ENCODE data around the gene TSPYL4. TPM values are rescaled to one million over a fixed set of nuclear protein-coding genes. Genes with fewer than 3 reads are reported as not detected.

Gene TSPYL4
- polyA plus RNA-seq, 3 donors = 57.5 to 63.5 (median 59.8) TPM

- no peak for DNase-seq (ENCODE audit: low read depth in 3 of 3, low spot score in 2 of 3)
Measured at GRCh38 chr6:116234689-116235088, 19.2 kb downstream of the TSPYL4 start.

- peak; percentile 81 to 89 (median 87) for DNase-seq (ENCODE audit: low read depth in 3 of 3, low spot score in 2 of 3)
Measured at GRCh38 chr6:116229287-116229913, 24.5 kb downstream of the TSPYL4 start.

GRCh38 chr6:116223355-116223754 lies 30.5 kb downstream of the TSPYL4 start:
- no peak for DNase-seq (ENCODE audit: low read depth in 3 of 3, low spot score in 2 of 3)

- DNase-seq (ENCODE audit: low read depth in 3 of 3, low spot score in 2 of 3) = no peak
Measured at GRCh38 chr6:116221911-116222310, 32.0 kb downstream of the TSPYL4 start.

- no peak for DNase-seq (ENCODE audit: low read depth in 3 of 3, low spot score in 2 of 3)
Measured at GRCh38 chr6:116221067-116221466, 32.8 kb downstream of the TSPYL4 start.

- no peak for DNase-seq (ENCODE audit: low read depth in 3 of 3, low spot score in 2 of 3)
Measured at GRCh38 chr6:116218866-116219265, 35.0 kb downstream of the TSPYL4 start.

GRCh38 chr6:116218172-116218633 lies 35.7 kb downstream of the TSPYL4 start:
- DNase-seq (ENCODE audit: low read depth in 3 of 3, low spot score in 2 of 3) = no peak

DNA sequence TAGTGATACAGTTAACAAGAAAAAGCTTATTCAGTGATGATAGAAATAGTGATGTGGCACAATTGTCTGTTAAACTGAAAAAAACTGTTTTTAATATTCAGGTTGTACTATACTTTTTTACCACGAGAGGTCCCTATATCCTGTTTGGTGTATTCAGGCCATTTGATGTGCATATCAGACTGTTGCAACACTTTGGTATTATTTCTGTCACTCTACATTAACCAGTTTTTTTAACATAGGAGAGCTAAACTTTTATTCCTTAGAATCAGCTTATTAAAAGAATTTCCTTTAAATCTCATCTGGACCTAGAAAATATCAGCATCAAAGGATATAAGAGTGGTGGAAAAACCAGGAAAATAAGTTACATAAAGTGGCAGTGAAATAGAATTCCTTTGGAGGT lies 36.8 kb downstream of the TSPYL4 start:
- no peak for DNase-seq (ENCODE audit: low read depth in 3 of 3, low spot score in 2 of 3)

DNA sequence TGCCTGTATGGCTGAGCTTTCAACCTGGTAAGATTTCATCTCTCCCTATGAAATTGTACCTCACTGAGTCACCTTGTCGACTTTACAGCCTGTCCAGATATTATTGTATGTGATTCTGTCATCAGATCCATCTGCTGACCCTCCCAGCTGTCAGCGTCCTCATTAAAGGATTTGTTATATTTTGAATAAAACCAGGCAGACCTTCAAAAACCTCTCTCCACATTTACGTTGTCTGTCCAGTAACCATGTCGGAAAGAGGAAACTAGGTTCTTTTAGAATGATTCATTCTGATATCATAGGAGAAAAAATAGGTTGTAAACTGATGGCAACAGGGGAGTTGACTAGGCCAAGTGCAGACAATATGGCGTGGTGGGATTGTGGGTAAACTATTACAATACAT lies 38.5 kb downstream of the TSPYL4 start:
- DNase-seq (ENCODE audit: low read depth in 3 of 3, low spot score in 2 of 3) = no peak

- no peak for DNase-seq (ENCODE audit: low read depth in 3 of 3, low spot score in 2 of 3)
Measured at GRCh38 chr6:116214681-116215080, 39.2 kb downstream of the TSPYL4 start.

DNA sequence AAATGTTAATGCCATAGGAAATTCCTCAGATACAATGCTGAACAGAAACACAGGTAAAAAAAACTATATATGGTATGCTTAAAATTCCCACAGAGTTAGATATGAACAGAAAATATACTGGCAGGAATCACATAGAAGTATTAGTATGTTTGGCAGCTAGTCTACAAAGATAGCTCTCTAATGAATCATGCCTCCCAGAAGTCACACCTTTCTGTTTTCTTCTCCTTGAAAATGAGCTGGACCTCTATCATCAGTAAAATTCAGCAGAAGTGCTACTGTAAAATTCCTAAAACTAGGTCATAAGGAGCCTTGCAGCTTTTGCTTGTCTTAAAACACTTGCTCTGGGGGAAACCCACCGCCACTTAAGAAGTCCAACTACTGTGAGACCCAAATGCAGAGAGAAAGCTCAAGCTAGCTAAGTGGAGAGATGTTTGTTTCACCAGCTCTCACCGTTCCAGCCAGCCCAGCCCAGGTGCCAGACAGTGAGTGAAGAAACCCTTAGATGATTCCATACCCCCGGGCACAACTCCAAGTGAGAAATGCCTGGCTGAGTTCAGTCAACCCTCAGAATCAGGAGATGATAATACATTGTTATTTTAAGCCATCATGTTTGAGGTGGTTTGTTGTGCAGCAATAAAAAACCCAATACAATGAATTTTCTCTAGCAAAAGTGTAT lies 43.0 kb downstream of the TSPYL4 start:
- DNase-seq (ENCODE audit: low read depth in 3 of 3, low spot score in 2 of 3) = no peak

GRCh38 chr6:116210316-116210715 lies 43.6 kb downstream of the TSPYL4 start:
- no peak for DNase-seq (ENCODE audit: low read depth in 3 of 3, low spot score in 2 of 3)

GRCh38 chr6:116208056-116208785 lies 45.7 kb downstream of the TSPYL4 start:
- DNase-seq (ENCODE audit: low read depth in 3 of 3, low spot score in 2 of 3) = no peak

- DNase-seq (ENCODE audit: low read depth in 3 of 3, low spot score in 2 of 3) = no peak
Measured at GRCh38 chr6:116206231-116206903, 47.5 kb downstream of the TSPYL4 start.

DNA sequence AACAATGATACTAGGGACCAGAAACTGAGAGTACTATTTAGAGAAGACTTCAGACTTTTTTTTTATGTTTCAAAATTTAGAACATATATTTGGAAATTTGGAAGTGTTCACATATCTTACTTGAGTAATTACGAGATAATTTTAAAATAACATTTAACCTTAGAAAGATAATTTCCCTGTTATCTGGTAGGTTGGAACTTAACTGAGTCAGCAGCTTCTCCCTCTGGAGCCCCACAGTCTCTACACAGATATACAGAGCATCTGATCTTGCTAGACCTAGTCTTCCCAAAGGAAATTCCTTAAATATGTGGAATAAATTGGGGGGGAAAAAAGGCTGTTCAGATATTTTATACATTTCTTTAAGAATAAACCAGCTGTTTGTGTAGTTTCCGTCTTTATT lies 48.6 kb downstream of the TSPYL4 start:
- no peak for DNase-seq (ENCODE audit: low read depth in 3 of 3, low spot score in 2 of 3)

DNA sequence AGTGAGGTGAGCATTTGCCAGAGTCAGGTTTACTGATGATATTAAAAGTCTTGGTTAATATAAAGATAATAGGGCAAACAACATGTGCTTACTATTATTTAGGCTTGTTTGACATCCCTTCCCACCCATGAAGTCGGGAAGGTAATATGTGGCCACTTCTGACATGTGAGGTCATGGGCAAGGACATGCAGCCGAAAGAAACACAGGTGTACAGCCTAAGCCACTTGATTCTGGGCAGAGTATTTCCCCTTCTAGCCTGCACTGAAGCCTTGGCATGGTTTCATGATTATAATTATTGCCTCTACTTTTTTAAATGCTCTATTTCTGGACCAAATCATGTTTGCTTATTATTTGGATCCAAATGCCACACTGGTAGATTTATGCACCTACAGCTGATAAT lies 52.3 kb downstream of the TSPYL4 start:
- DNase-seq (ENCODE audit: low read depth in 3 of 3, low spot score in 2 of 3) = no peak

DNA sequence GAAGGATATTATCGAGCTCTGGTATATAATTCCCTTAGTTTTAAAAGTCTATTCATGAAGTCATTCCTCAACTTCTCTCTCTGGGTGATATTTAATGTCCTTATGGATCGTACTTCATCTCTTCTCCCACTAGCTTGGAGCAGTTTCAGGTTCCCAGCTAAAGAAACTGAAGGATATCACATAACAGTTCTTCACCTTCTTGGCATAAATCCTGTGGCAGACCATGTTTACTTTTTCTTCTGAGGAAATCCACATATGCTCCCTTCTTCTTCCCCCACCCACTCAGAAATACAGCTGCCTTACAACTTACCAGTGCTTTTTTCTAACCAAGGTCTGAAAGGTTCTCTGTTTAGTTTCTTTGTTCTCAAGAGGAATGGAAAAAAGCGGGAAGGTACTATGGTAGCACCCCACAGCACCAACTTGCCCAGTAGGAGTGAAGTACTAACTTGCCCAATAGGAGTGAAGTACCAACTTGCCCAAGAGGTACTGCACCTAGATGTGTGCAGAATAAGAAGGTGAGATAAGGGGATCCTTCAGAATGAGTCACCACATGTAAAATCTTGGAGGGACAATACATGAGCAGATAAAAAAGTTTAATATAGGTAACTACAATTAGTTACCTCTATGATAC lies 53.1 kb downstream of the TSPYL4 start:
- DNase-seq (ENCODE audit: low read depth in 3 of 3, low spot score in 2 of 3) = no peak

Measured in right renal cortex interstitium (tissue), 3 donors.